AG04450 (cell line): ENCODE data around the gene ZNF530. TPM values are rescaled to one million over a fixed set of nuclear protein-coding genes. Genes with fewer than 3 reads are reported as not detected.

ENCODE experiments used
- CTCF ChIA-PET: fragments of 300-600, 350-600 bp; formaldehyde crosslinking; extraction: SDS; loops from one replicate; lab custom pipeline; 2022; ENCODE audit warnings: antibody characterized with exemption, inconsistent platforms; lab: Charles Lee
- POLR2A ChIA-PET: fragments of 350-600 bp; formaldehyde crosslinking; extraction: SDS; loops from one replicate; lab custom pipeline; 2021; ENCODE audit warnings: antibody characterized with exemption, inconsistent platforms; lab: Yijun Ruan, JAX
- DNase-seq: peaks from one replicate; pipeline ENCODE4 v3.0.0-alpha.2; 2011; ENCODE audit warnings: low read depth, low spot score
- H3K27ac ChIP-seq: one replicate; pipeline ENCODE4 v1.5.1; 2012; ENCODE audit warnings: low read depth, low read length, control low read depth
- H3K27me3 ChIP-seq: one replicate; pipeline ENCODE4 v1.6.0; 2012; ENCODE audit warnings: low read length; ENCODE audit not compliant: control insufficient read depth, insufficient read depth
- H3K4me3 ChIP-seq: 2 replicates; pipeline ENCODE4 v1.5.1; 2011; ENCODE audit warnings: mild to moderate bottlenecking, low read depth, low read length, control low read depth
- H3K9me3 ChIP-seq: 2 replicates; pipeline ENCODE4 v1.5.1; 2012; ENCODE audit warnings: low read length; ENCODE audit not compliant: control insufficient read depth, insufficient read depth
- CTCF ChIP-seq: IDR thresholded peaks from 2 replicates; pipeline ENCODE4 v1.5.1; 2011; ENCODE audit warnings: low read depth, low read length, control low read depth, inconsistent platforms
- polyA minus RNA-seq: library from RNA; depleted of rRNA, polyadenylated mRNA; stranded (reverse); fragments of >200 nt; gene quantifications from 2 replicates; pipeline ENCODE4 v1.2.3, GENCODE V29; 2011; rRNA and poly(A)+ RNA removed
- polyA plus RNA-seq: library from polyadenylated mRNA; depleted of rRNA; stranded (reverse); fragments of >200 nt; gene quantifications from 2 replicates; pipeline ENCODE4 v1.2.3, GENCODE V29; 2011; rRNA removed

Gene ZNF530
- polyA plus RNA-seq (1.3 and 1.5 TPM in 2 replicates), polyA minus RNA-seq (1.4 and 2.3 TPM in 2 replicates)

- H3K27ac ChIP-seq, result no peak within 1 kb of the TSS
- H3K4me3 ChIP-seq, result peak within 1 kb of the TSS; percentile 88
- no peaks in the 10 kb centered on the region for H3K27me3 ChIP-seq
- POLR2A ChIA-PET, result no interaction called here
- CTCF ChIA-PET, result no interaction called here
- no peak for TF ChIP-seq CTCF
- no peaks in the 10 kb centered on the region; the same call in none of the 2 replicates for H3K9me3 ChIP-seq
- DNase-seq, result peak; percentile 81
Measured at GRCh38 chr19:57599761-57600383, at the start of gene ZNF530. Gene ZNF530 (plus strand): TSS chr19:57599885. CDS start chr19:57604346, 4,461 bp downstream.

- Histone ChIP-seq H3K27me3 (no peaks in the 10 kb centered on the region), H3K9me3 (peaks cover 49% of the 10 kb centered on the region), H3K4me3 (no peak overlapping the region), H3K27ac (no peak overlapping the region)
- ChIA-PET CTCF (interaction anchor here (0.6 kb wide), 1 partner anchor 147 kb away, joined by 3 read pairs; no protein-coding TSS in a partner anchor), POLR2A (no interaction called here)
- no peak for DNase-seq
- no peak for TF ChIP-seq CTCF
Measured at GRCh38 chr19:57552432-57552831, 47.3 kb upstream of the ZNF530 start.

GRCh38 chr19:57557659-57558058 lies 42.0 kb upstream of the ZNF530 start:
- ChIA-PET CTCF (no interaction called here), POLR2A (no interaction called here)
- no peak for TF ChIP-seq CTCF
- no peak overlapping the region for H3K4me3 ChIP-seq
- no peak for DNase-seq
- peak overlapping the region; percentile 21 for H3K27ac ChIP-seq
- H3K9me3 ChIP-seq, result peaks cover 38% of the 10 kb centered on the region
- H3K27me3 ChIP-seq, result no peaks in the 10 kb centered on the region

GRCh38 chr19:57558525-57558924 lies 41.2 kb upstream of the ZNF530 start:
- Histone ChIP-seq H3K27ac (no peak overlapping the region), H3K4me3 (peak overlapping the region; percentile 98), H3K9me3 (peaks cover 34% of the 10 kb centered on the region), H3K27me3 (no peaks in the 10 kb centered on the region)
- ChIA-PET POLR2A (no interaction called here), CTCF (no interaction called here)
- no peak for DNase-seq
- TF ChIP-seq CTCF, result peak; percentile 21; the same call in 1 of the 2 replicates

- POLR2A ChIA-PET, result interaction anchor here (0.6 kb wide), 1 partner anchor 260 kb away, joined by 3 read pairs; no protein-coding TSS in a partner anchor
Measured at GRCh38 chr19:57559008-57559403, 40.7 kb upstream of the ZNF530 start.

More at GRCh38 chr19:57559008-57559403, 40.7 kb upstream of the ZNF530 start:
- Histone ChIP-seq H3K9me3 (peaks cover 32% of the 10 kb centered on the region), H3K27ac (no peak overlapping the region), H3K27me3 (no peaks in the 10 kb centered on the region), H3K4me3 (peak overlapping the region; percentile 98)
- no peak for DNase-seq
- CTCF ChIA-PET, result no interaction called here
- no peak for TF ChIP-seq CTCF
